HG03159 (cell line): Measurements from ENCODE around the gene CYRIA.
A peak's percentile ranks its signal among the peaks of the same experiment; 100 is the strongest.

ENCODE experiments used
- ATAC-seq: cut with Tn5 transposase; IDR thresholded peaks from one replicate; pipeline ENCODE4 v1.9.1; 2021; ENCODE audit warnings: mild to moderate bottlenecking, moderate library complexity; ENCODE audit not compliant: unreplicated experiment

Gene CYRIA

DNA sequence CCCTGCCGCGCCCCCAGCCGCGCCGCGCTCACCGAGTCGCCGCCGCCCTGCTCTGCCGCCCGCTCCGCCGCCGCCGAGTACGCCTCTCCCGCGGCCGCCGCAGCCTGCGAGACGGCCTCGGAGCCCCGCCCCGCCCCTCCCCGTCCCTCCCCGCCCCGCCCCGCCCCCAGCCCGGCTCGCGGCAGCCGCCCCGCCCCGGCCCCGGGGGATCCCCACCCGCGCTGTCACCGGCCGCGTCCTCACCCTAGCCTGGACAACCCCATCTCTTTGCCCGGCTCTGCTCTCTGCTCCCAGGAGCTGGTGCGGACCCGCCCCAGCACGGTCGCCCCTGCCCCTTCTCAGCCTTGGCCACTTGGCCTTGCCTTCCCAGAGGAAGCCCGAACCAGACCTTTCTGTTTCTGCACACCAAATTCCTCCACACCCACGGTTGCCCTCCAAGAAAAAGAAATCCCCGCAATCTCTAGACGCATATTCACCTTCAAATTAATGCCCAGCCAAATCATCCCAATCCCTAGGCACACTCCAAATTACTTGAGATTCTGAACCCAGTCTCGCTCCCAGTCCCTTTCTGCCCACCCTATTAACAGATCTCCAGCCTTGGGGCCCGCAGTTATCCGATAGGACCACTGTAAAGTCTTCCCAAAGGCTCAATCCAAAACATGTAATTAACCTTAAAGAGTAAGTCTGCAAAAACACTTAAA, at the start of gene CYRIA:
Gene CYRIA (minus strand): TSS at position 87 of the 701 bp plus-strand sequence. CDS start 77,715 bp downstream, outside the sequence.
- ATAC-seq = peak; percentile 67

DNA sequence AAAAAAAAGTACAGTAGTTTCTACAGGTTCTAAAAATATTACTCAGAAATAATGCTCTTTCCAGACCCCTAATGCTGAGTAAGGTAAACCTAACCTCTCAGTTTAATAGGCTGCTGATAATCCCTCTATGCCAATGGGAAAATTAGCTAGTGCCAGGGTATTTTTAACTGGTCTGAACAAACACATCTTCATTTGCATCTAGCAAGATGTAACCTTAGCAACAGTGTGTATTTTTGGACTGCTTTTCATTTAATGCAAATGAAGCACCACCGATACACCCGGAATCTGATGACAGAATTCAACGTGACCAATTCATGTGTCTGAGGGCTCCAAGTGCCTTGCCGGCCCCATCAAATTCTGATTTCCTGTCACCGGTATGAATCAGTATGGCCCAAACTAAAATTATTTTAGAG, 47.4 kb upstream of the CYRIA start:
- peak; percentile 89 for ATAC-seq

- ATAC-seq = no peak
Measured at GRCh38 chr2:16709769-16710168, 44.1 kb upstream of the CYRIA start.

DNA sequence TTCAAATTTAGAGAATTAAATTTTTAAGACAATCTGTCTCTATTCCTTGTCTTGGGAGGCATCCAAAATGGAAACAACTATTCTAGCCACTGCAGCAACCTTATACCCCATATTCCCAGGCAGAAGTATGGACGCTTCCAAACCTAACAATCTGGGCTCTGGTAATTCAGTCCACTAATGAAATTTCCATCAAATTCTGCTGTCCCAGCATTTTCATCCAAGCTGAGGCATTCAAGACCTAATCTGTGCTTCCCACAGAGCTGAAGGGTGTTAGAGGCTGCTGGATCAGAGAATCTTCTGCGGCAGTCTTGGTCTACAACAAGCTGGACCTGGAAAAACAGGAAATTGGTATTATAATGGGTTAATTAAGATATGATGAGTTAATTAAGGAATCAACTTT, 42.5 kb upstream of the CYRIA start:
- no peak for ATAC-seq

GRCh38 chr2:16707014-16707623, 41.5 kb upstream of the CYRIA start:
- no peak for ATAC-seq

GRCh38 chr2:16700551-16701259, 35.1 kb upstream of the CYRIA start:
- ATAC-seq = no peak

GRCh38 chr2:16693854-16694253, 28.2 kb upstream of the CYRIA start:
- no peak for ATAC-seq

DNA sequence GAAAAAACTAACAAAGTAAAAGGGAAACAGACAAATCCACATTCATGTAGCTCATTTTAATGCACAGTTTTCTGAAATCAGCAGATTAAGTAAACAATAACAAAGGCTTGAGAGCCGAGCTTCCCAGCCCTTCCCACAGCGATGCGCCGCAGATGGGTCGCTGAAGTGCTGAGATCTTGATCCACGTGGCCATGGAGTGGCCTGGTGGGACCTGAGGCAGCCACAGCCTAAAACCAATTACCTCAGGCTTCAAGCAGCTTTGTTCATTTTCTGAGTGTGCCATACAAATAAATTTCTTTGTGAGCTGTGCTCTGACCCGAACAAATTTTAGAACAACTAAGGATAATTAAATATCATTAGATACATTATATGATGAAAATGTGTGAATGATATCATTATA, 25.6 kb upstream of the CYRIA start:
- no peak for ATAC-seq

DNA sequence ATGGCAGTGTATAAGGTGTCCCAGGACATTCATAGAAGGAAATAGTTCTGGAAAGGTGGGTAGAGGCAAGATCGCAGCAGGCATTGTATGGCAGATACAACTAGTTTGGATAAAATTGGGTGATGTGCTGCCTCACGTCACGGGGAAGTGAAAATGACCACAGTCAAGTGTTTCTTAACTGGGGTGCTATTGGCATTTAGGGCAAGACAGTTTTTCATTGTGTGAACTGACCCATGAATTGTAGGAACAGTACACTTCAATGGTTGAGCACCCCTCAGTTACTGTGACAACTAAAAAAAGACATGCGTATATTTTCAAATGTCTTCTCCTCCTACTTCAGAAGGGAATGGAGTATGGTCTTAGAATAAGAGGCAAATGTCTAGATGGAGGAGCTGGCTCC, 22.3 kb upstream of the CYRIA start:
- no peak for ATAC-seq

DNA sequence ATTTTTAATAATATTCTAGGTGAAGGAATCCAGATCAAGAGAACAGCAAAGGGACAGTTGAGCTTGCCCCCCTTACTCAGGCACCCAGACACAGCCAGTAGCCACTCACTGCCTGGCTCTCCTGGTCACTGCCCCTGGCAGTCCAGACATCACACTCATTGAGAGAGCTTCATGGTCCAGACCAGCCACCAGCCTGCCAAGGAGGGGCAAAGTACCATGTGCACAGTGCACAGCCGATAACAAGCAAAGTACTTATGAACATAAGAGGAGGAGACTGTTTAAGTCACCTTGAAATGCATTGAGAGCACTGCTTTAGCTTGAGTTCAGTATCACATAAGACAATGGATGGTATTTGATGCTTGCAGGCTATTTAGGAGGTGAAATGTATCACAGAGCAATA, 21.6 kb upstream of the CYRIA start:
- no peak for ATAC-seq

DNA sequence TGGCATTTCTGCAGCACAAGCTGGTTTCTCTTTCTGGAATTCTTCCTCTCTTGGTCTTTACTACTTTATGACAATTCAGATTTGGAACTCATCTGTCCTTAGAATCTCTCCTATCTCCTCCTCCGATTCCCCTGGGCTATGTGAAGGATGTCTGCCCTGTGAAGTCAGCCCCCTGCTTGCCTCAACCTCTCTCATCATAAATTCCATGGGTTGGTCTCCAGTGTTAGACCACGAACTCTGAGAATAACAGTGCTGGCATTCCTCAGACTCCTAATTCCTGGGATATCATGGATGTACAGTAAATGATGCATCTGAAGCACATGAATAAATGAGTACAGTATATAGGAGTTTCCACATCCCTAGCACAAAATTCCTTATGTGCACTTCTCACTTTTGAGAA, 21.0 kb upstream of the CYRIA start:
- ATAC-seq = no peak

DNA sequence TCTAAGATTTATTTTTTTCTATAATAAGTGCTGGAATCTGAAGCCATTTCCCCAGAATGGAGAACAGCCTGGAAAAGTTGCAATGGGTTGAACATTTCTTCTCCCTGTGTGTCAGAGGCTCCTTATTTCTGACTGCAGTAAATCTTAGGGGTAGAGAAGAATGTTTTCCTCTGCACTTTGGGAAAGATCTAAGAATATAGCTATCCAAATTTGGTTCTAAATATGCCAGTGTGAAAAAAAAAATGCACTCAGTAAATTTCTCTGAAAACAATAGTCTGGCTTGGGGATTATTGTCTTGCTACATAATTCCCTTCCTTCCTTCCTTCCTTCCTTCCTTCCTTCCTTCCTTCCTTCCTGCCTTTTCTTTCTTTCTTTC, 19.7 kb upstream of the CYRIA start:
- no peak for ATAC-seq

GRCh38 chr2:16684676-16685339, 19.2 kb upstream of the CYRIA start:
- ATAC-seq = no peak

- ATAC-seq = no peak
Measured at GRCh38 chr2:16683576-16683975, 17.9 kb upstream of the CYRIA start.

DNA sequence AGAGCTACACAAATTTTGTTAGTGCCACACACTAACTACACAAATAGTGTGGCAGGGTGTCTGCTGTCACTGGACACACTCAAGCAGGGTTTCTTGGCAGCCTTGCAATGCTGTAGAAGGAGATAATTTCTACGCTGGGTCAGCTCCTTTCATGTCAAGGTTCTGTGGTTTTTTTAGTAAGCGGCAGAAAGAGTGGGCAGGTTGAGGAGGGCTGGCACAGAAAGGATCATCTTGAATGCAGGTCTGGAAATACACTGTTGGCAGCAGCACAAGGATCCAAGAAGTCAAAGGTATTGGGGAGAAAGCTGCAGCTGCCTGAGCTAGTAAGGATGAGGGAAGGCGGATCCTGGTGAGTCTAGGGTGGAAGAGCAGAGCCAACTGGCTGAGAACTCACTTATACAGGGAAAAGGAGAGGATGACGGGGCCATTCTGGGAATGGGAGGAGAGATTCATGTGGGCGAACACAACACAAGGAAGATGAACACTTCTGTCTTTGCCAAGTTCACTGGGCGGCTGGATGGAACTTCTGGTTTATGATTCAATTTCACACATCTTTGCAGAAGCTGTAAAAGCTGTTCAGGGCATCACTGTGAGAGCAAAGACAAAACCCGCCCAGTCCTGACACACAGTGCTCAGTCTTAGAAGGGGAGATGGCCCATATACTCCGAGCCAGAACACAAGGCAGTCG, 16.9 kb upstream of the CYRIA start:
- no peak for ATAC-seq

GRCh38 chr2:16680781-16681180, 15.1 kb upstream of the CYRIA start:
- no peak for ATAC-seq

GRCh38 chr2:16680304-16680703, 14.7 kb upstream of the CYRIA start:
- no peak for ATAC-seq

GRCh38 chr2:16678964-16679363, 13.3 kb upstream of the CYRIA start:
- ATAC-seq = no peak

DNA sequence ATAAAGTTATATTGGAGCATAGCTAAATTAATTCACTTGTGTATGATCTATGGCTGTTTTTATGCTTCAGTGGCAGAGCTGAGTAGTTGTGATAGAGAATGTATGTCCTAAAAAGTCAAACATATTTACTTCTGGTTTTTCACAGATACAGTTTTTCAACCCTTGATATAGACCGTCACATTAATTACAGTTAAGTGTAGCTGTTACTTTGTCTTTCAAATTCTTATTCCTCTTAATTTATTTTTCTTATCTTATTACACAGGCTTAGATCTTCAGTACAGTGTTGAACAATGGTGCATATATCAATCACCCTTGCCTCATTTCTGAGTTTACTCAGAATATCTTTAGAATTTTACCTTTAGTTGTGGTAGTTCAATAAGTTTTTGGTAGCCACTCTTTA, 12.2 kb upstream of the CYRIA start:
- ATAC-seq = no peak

DNA sequence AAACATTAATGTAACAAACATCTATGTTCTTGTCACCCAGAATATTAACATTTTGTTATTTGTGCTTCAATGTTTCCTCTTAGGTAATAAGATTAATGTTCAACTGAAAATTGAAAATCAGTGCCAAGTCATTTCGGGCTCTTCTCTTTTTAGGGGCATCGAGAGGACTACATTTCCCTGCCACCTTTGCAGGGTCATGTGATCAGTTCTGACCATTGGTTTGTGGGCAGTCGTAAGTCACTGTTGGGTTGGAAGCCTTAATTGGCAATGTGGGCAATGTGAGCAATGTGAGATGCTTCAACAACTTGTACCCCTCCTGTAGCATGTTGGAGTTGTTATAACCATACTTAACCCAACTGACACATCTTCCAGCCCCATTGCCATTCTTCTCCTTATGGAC, 10.1 kb upstream of the CYRIA start:
- no peak for ATAC-seq

DNA sequence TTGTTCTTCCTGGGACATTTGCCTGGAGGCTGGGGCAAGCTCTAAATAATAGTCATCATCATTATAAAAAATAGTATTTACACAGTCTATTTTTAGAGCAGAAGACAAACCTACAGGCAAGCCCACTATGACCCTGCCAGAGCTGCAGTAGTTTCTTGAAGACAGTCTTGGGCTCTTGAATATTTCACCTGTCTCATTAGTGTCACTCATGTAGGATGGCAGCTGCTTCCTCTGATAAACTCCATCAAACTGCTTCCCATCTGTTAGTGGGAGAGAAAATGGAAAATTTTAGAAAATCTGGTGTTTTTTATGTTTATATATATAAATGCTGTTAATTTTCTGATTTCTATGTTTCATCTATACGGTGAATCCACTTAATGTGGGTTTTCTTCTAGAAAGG, 8.5 kb upstream of the CYRIA start:
- ATAC-seq = no peak
